Suprapubic skin (tissue), 3 donors: ENCODE measurements around the gene SHCBP1L.

ENCODE experiments used
- EP300 ChIP-seq: sonication (generic); formaldehyde crosslinking; IDR thresholded peaks from one replicate; pipeline ENCODE4 v1.6.1; 2017; ENCODE audit warnings: antibody characterized with exemption
- POLR2A ChIP-seq, 2 donors: fragments of 450-650 bp; IDR thresholded peaks; one replicate each; pipeline ENCODE4 v1.6.1; 2017; ENCODE audit warnings: antibody characterized with exemption in 2 of 2, mild to moderate bottlenecking in 2 of 2, moderate library complexity in 2 of 2
- TF ChIP-seq, protein P1 (sequence below), 2 donors: fragments of 200-600 bp in 1 of 2; fragments of 450-650 bp in 1 of 2; sonication (generic) in 1 of 2; IDR thresholded peaks; one replicate each; pipeline ENCODE4 v1.5.1; 2016 to 2019; ENCODE audit warnings: antibody characterized with exemption in 2 of 2, mild to moderate bottlenecking in 1 of 2, moderate library complexity in 1 of 2

DNA sequence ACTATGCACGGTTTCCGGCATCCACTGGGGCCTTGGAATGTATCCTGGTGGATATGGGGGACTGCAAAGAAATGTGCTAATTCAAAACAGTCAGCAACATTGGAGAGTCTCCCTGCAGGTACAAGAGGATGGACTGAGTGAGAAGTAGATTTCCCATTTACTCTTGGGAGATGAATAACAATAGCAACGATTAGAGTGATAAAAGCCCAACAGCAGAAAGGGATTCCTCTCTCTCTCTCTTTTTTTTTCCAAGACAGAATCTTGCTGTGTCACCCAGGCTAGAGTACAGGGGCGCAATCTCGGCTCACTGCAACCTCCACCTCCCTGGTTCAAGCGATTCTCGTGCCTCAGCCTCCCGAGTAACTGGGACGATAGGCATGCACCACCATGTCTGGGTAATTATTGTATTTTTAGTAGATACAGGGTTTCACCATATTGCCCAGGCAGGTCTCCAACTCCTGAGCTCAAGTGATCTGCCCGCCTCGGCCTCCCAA lies 5.0 kb upstream of the SHCBP1L start:
- TF ChIP-seq EP300: no peak
- TF ChIP-seq POLR2A (IDR thresholded peaks at IDR 0.05): no peak
- TF ChIP-seq, protein P1, sequence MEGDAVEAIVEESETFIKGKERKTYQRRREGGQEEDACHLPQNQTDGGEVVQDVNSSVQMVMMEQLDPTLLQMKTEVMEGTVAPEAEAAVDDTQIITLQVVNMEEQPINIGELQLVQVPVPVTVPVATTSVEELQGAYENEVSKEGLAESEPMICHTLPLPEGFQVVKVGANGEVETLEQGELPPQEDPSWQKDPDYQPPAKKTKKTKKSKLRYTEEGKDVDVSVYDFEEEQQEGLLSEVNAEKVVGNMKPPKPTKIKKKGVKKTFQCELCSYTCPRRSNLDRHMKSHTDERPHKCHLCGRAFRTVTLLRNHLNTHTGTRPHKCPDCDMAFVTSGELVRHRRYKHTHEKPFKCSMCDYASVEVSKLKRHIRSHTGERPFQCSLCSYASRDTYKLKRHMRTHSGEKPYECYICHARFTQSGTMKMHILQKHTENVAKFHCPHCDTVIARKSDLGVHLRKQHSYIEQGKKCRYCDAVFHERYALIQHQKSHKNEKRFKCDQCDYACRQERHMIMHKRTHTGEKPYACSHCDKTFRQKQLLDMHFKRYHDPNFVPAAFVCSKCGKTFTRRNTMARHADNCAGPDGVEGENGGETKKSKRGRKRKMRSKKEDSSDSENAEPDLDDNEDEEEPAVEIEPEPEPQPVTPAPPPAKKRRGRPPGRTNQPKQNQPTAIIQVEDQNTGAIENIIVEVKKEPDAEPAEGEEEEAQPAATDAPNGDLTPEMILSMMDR (IDR thresholded peaks at IDR 0.05): no peak
